Ishikawa (cell line): ENCODE results near the gene PRR15L.

Source experiments
- CEBPB ChIP-seq: IDR thresholded peaks from 2 replicates; pipeline ENCODE4 v1.6.1; 2012
- CREB1 ChIP-seq: IDR thresholded peaks from 2 replicates; pipeline ENCODE4 v1.6.1; 2012; ENCODE audit warnings: low read depth
- EGR1 ChIP-seq: IDR thresholded peaks from 2 replicates; pipeline ENCODE4 v1.6.1; 2012
- EP300 ChIP-seq: IDR thresholded peaks from 2 replicates; pipeline ENCODE4 v1.6.1; 2012; ENCODE audit warnings: borderline replicate concordance
- FOXM1 ChIP-seq: IDR thresholded peaks from 2 replicates; pipeline ENCODE4 v1.6.1; 2012; ENCODE audit warnings: low read depth, borderline replicate concordance
- NFIC ChIP-seq: IDR thresholded peaks from 2 replicates; pipeline ENCODE4 v1.6.1; 2012
- RAD21 ChIP-seq: IDR thresholded peaks from 2 replicates; pipeline ENCODE4 v1.6.1; 2012; ENCODE audit warnings: low read depth
- TAF1 ChIP-seq: IDR thresholded peaks from 2 replicates; pipeline ENCODE4 v1.6.1; 2012; ENCODE audit warnings: low read depth, mild to moderate bottlenecking
- TCF12 ChIP-seq: IDR thresholded peaks from 2 replicates; pipeline ENCODE4 v1.6.1; 2012; ENCODE audit warnings: low read depth
- TEAD4 ChIP-seq: IDR thresholded peaks from 2 replicates; pipeline ENCODE4 v1.6.1; 2012
- USF1 ChIP-seq: IDR thresholded peaks from 2 replicates; pipeline ENCODE4 v1.6.1; 2012
- YY1 ChIP-seq: IDR thresholded peaks from 2 replicates; pipeline ENCODE4 v1.6.1; 2012; ENCODE audit warnings: low read depth
- ZBTB7A ChIP-seq: IDR thresholded peaks from 2 replicates; pipeline ENCODE4 v1.6.1; 2012; ENCODE audit warnings: low read depth
- TF ChIP-seq, protein P1 (sequence below): IDR thresholded peaks from 2 replicates; pipeline ENCODE4 v1.6.1; 2012; ENCODE audit warnings: low read depth, mild to moderate bottlenecking
- TF ChIP-seq, protein P2 (sequence below): IDR thresholded peaks from 2 replicates; pipeline ENCODE4 v1.6.1; 2012

PRR15L gene

DNA sequence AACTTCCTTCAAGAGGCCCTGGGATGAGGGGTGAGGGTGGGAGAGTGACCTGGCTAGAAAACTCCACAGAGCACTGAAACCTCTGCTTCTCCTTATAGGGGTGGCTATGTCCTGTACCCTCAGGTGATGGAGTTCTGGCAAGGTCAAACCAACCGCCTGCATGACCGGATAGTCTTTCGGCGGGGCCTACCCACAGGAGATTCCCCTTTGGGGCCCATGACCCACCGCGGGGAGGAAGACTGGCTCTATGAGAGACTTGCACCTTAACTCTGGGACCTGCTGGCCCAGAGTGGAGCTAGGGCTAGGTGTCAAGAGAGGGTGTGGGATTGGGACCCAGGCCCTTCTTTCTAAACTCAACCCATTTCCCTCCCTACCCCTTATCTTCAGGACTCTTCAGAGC lies 11.2 kb downstream of the PRR15L start:
- no peak for TF ChIP-seq TCF12
- no peak for TF ChIP-seq EP300
- no peak for TF ChIP-seq EGR1
- TF ChIP-seq RAD21: no peak
- TF ChIP-seq, protein P1, sequence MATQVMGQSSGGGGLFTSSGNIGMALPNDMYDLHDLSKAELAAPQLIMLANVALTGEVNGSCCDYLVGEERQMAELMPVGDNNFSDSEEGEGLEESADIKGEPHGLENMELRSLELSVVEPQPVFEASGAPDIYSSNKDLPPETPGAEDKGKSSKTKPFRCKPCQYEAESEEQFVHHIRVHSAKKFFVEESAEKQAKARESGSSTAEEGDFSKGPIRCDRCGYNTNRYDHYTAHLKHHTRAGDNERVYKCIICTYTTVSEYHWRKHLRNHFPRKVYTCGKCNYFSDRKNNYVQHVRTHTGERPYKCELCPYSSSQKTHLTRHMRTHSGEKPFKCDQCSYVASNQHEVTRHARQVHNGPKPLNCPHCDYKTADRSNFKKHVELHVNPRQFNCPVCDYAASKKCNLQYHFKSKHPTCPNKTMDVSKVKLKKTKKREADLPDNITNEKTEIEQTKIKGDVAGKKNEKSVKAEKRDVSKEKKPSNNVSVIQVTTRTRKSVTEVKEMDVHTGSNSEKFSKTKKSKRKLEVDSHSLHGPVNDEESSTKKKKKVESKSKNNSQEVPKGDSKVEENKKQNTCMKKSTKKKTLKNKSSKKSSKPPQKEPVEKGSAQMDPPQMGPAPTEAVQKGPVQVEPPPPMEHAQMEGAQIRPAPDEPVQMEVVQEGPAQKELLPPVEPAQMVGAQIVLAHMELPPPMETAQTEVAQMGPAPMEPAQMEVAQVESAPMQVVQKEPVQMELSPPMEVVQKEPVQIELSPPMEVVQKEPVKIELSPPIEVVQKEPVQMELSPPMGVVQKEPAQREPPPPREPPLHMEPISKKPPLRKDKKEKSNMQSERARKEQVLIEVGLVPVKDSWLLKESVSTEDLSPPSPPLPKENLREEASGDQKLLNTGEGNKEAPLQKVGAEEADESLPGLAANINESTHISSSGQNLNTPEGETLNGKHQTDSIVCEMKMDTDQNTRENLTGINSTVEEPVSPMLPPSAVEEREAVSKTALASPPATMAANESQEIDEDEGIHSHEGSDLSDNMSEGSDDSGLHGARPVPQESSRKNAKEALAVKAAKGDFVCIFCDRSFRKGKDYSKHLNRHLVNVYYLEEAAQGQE: no peak
- no peak for TF ChIP-seq CREB1
- TF ChIP-seq TAF1: no peak
- TF ChIP-seq YY1: no peak
- TF ChIP-seq USF1: no peak
- TF ChIP-seq CEBPB: no peak
- no peak for TF ChIP-seq FOXM1
- TF ChIP-seq NFIC: no peak
- no peak for TF ChIP-seq TEAD4
- TF ChIP-seq, protein P2, sequence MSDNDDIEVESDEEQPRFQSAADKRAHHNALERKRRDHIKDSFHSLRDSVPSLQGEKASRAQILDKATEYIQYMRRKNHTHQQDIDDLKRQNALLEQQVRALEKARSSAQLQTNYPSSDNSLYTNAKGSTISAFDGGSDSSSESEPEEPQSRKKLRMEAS: no peak

DNA sequence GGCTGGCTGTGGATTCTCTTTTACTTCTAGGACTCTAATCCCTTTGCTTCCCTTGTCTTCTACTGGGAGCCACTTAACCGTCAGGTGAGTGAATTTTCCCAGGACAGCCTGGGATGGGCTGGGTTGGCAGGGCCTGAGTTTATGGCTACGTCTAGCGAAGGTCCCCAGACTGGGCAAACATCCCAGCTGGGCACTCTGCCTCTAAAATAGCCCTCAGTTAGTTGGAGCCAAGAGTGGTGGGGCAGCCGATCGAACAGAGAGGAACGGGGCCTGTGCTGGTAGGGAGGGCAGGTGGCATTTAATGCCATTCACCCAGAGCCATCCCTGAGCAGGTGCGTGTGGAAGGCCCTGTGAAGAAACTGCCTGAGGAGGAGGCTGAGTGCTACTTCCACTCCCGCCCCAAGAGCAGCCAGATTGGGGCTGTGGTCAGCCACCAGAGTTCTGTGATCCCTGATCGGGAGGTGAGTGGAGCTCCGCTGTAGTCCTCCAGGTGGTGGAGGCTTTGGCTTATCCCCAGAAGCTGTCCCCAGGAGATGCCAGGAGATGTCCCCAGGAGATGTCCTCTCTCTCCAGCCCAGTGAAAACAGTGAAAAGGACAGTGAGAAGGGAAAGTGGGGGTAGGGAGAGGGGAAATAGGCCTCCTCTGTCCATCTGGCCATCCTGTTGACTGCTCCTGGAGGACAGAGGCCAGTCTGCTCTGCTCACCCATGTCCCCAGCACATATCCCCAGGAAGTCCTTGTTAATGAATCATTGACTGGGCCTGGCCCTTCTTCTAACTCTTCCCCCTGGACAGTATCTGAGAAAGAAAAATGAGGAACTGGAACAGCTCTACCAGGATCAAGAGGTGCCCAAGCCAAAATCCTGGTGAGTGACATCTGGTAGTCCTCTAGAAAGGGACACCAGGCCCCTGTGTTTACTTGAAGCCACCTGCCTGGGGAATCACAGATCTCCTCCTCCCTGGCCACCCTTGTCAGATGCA lies 11.9 kb downstream of the PRR15L start:
- no peak for TF ChIP-seq EGR1
- TF ChIP-seq TCF12: no peak
- TF ChIP-seq TEAD4: no peak
- TF ChIP-seq RAD21: no peak
- TF ChIP-seq CEBPB: no peak
- TF ChIP-seq, protein P1: no peak
- TF ChIP-seq FOXM1: no peak
- TF ChIP-seq YY1: no peak
- TF ChIP-seq ZBTB7A: no peak
- no peak for TF ChIP-seq USF1
- TF ChIP-seq TAF1: no peak

DNA sequence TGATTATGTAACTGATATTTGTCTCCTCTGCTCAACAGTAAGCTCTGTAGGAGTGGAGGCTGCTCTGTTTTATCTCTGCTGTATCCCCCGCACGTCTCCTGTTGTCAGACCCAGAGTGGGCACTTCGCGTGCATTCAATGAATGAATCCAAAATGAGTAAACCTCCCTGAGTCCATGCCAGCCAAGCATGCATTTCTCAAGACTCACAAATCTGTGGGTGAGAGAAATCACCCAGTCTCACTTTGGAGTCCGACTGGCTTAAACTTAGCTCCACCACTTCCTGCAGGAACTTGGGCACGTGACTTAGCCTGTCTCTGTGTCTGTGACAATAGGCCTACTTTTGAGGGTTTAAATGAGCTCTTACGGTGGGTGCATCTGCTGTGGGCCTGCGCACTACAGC lies 12.6 kb downstream of the PRR15L start:
- TF ChIP-seq FOXM1: no peak
- no peak for TF ChIP-seq CREB1
- no peak for TF ChIP-seq CEBPB
- no peak for TF ChIP-seq YY1
- TF ChIP-seq ZBTB7A: no peak
- no peak for TF ChIP-seq USF1
- TF ChIP-seq EP300: no peak
- no peak for TF ChIP-seq TCF12

- no peak for TF ChIP-seq TAF1
- TF ChIP-seq EGR1: no peak
- no peak for TF ChIP-seq FOXM1
- TF ChIP-seq USF1: no peak
- no peak for TF ChIP-seq RAD21
- TF ChIP-seq YY1: no peak
- TF ChIP-seq ZBTB7A: no peak
Observed at GRCh38 chr17:47942568-47942967, 15.1 kb downstream of the PRR15L start.

GRCh38 chr17:47942096-47942510 lies 15.6 kb downstream of the PRR15L start:
- TF ChIP-seq, protein P2: no peak
- TF ChIP-seq CREB1: no peak
- no peak for TF ChIP-seq NFIC
- no peak for TF ChIP-seq CEBPB
- TF ChIP-seq TAF1: no peak
- no peak for TF ChIP-seq TEAD4
- TF ChIP-seq EP300: no peak
- TF ChIP-seq, protein P1: no peak
- TF ChIP-seq RAD21: no peak
- no peak for TF ChIP-seq YY1
